Right renal cortex interstitium (tissue), 3 donors: Measurements from ENCODE around the gene ARMC9. TPM values are rescaled to one million over a fixed set of nuclear protein-coding genes. Genes with fewer than 3 reads are reported as not detected.
"Not testable (repeated sequence)": the region's sequence is repeated elsewhere in the genome, so short reads cannot be mapped to it uniquely, and the experiment has no call there.

ENCODE experiments used
- DNase-seq, 3 donors: peaks; one replicate each; pipeline ENCODE4 v3.0.0-alpha.2; 2013; ENCODE audit warnings: low read depth in 3 of 3, low spot score in 2 of 3
- polyA plus RNA-seq, 3 donors: library from polyadenylated mRNA; unstranded; fragments of 120-200 nt; gene quantifications; one replicate each; pipeline ENCODE4 v1.2.1, GENCODE V29; 2013; ENCODE audit not compliant: insufficient read length in 3 of 3

ARMC9 gene
- polyA plus RNA-seq, 3 donors = 24.1 to 29.2 (median 26.5) TPM

DNA sequence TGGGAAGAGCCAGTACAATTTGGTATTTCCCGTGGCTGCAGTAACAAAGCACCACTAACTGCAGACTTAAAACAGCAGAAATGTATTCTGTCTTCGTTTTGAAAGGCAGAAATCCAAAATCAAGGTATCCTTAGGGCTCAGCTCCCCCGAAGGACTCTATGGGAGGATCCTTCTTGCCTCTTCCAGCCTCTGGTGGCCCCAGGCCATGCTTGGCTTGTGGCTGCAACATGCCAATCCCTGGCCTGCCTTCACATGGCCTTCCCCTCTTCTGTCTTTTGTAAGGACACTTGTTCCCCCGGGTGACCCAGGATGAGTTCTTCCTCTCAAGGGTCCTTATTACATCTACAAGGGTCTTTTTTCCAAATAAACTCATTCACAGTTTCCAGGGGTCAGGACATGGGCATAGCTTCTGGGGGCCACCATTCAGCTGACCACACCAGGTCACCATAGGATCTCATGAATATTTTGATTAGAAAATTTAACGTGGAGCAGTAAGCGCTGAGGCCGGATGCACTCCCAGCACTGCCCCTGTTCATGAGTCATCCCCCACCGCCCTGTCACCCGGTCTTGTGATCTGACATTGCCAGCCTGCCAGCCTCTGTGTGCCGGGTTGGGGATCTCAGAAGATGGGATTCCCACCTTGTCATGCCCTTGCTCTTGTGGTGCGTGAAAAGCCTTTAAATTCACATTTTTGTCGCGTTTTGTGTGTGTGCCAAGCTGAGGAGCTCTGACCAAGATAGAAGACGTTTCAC lies 135.9 kb downstream of the ARMC9 start:
- DNase-seq = no peak

DNA sequence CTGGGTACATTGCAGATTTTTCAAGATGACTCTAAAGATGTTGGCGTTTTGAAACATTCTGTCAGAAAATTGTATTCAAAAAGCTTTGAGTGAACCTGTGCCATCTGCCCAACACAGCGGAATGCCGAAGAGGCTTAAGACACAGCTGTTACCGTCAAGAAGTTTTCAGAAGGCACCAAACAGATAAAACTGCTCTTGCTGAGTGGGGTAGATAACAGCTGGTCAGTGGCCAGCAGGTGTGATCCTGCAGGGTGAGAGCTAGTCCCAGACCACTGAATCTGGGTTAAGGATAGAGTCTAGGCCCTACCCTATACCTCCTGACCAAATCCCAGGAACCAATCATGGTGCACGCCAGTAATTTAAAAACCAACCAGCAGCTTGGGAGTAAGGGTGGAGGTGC lies 136.6 kb downstream of the ARMC9 start:
- no peak for DNase-seq

DNA sequence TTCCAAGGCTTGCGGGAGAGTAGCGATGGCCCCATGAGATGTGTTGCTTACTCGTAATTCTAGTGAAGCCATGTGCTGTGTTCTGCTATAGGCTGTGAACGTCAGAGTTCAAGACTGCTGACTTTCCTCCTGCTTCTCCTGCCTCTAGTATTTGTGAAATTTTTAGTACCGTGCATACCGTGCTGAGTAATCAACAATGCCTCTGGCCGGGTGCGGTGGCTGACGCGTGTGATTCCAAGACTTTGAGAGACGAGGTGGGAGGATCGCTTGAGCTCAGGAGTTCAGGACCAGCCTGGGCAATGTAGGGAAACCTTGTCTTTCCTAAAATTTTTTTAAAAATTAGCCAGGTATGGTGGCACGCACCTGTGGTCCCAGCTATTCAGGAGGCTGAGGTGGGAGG lies 137.2 kb downstream of the ARMC9 start:
- DNase-seq = no peak

DNA sequence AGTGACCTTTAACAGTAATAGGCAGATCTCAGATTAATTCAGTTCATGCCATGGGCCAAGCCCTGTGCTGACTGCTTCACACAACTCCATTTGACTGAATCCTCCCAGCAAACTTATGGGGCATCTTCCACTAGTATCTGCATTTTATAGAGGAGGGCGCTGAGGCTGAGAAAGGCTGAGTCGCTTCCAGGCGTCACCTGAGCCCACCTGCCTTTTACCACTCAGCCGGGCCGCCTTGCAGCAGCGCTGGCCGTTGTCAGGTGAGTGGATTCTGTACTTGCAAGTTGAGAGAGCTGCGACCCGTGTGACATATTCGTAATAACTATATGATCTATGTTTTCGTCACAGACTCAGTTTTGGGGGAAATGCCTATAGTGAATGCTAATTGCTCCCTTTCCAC lies 137.8 kb downstream of the ARMC9 start:
- DNase-seq = no peak

DNA sequence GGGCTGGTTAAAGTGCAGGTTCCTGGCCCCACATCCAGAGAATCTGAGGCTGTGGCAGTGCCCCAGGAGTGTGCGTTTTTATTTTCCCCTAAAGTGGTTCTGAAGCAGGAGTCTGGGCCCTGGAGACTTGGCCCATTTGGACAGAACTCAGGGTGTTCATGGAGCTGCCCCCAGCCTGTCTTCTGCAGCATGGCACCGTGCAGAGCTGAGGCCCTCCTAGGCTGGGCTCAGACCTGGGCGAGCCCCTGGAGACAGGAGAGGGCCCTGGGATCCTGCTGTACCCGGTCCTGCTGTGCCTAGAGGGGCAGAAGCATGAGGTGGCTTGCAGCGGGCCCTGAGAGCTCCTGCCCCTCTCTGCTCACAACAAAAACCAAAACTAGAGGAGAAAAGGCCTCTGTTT lies 138.3 kb downstream of the ARMC9 start:
- no peak for DNase-seq

DNA sequence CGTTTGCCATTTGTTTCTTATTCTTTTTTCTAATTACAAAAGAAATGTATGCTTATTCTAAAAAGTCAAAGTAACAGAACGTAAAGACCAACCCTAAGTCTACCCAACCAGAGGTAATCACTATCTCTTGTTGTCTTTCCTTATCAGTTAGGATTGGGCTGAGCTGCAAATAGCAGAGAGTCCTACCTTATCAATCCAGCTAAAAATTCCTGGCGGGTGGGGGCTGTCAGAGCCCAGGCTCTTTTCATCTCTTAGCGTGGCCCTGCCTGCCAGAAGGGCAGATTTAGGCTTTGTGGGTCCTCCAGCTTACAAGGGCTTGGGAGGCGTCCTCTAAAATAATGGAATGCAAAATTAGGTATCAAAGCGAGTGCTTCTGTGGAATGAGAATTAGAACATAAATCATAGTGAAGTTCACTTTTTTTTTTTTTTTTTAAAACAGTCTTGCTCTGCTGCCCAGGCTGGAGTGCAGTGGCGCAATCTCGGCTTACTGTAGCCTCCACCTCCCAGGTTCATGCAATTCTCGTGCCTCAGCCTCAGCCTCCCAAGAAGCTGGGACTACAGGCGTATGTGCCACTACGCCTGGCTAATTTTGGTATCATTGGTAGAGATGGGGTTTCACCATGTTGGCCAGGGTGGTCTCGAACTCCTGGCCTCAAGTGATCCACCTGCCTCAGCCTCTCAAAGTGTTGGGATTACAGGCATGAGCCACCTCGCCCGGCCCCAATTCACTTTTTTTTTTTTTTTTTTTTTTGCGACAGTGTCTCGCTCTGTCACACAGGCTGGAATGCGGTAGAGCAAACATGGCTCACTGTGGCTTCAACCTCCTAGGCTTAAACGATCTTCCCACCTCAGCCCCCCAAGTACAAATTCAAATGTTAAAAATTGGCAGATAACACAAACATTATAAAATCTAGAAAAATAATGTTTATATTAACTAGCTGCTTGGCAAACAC lies 139.7 kb downstream of the ARMC9 start:
- no peak for DNase-seq

DNA sequence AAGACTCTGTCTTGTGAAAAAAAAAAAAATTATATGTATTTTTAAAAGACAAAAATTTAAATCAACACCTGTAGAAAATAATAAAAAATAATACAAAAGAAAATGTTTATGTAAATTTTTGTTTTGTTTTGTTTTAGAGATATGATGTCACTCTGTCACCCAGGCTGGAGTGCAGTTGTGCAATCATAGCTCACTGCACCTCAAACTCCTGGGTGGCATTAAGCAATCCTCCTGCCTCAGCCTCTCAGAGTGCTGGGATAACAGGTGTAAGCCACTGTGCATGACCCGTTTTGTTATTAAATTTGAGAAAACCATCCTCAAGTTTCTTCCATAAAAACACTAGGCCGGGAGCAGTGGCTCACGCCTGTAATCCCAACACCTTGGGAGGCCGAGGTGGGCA lies 140.9 kb downstream of the ARMC9 start:
- DNase-seq = no peak

DNA sequence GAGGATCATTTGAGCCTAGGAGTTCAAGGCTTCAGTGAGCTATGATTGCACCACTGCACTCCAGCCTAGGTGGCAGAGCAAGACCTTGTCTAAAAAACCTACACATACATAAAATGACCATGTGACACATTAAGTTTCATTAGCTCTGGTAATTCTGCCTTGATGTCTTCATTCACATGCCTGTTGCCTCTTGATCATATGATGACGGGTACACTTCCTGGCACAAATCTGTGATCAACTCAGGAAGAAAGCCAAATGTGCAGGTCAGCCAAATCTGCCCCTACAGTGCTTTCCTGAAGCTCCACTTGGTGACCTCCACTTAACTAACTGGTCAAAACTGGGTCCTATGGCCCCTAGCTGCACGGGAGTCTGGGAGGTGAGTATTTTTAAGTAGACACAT lies 142.7 kb downstream of the ARMC9 start:
- no peak for DNase-seq

DNA sequence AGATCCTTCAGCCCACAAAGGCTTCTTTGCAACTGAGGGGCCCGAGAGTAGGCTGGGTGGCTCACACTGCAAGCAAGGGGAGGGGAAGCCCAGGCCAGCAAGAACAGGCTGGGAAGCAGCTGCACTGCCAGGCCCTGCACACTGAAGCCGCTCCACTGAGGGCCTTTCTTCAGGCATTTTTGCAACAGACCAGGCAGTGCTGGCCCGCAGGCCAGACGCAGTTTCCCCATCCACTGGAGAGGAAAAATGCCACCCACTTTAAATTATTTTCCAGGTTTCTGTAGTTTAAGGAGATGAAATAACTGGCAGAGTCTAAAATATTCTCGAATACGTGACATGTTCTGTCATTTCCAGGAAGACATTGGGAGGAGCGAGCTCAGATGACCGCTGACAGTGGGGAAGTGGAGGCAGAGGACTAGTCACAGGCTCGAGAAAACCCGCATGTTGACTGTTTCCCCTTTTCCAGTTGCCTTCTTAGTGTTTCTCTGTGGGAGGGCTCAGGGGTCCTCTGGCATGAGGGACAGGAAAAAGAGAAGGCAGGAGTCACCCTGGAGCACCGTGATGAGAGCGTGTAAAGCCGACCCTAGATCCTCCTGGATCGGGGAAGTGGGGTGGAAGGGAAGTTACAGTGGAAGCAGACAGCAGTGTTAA lies 143.8 kb downstream of the ARMC9 start:
- DNase-seq = no peak

DNA sequence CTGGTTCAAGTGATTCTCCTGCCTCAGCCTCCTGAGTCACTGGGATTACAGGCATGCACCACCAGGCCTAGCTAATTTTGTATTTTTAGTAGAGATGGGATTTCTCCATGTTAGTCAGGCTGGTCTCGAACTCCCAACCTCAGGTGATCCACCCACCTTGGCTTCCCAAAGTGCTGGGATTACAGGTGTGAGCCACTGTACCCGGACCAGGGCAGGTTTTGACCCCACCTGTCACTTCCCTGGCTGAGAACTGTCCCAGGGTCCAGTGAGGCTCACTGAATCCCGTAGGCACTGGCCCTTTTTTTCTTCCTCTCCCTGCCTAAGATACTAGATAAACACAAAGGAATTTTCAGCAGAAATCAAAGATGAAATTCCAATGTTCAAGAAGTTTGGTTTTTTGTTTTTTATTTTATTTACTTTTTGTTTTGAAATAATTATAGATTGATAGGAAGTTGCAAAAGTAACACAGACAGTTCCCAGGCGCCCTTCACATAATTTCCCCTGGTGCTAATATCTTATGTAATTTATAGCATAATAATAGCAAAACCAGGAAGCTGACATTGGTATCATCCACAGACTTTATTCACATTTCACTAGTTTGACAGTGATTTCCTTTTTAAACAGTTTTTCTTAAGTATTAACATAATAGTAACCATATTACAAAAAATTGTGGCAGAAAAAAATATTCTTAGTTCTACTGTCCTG lies 144.7 kb downstream of the ARMC9 start:
- no peak for DNase-seq

DNA sequence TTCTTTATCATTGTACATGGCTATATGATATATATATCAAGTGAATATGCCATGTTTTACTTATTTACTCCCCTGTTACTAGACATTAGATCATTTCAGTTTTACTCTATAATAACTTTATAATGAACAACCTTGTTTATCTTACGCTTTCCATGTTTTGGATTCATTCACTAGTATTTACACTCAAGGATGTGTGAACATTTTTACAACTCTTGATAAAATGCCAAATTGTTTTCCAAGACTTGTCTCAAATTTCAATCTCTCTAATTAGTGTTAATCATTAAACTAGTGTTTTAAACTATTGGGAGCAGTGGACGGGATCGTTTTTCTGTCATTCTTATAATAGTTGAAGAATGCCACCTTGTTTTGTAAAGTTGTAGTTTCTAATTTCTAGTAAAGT lies 145.6 kb downstream of the ARMC9 start:
- no peak for DNase-seq

DNA sequence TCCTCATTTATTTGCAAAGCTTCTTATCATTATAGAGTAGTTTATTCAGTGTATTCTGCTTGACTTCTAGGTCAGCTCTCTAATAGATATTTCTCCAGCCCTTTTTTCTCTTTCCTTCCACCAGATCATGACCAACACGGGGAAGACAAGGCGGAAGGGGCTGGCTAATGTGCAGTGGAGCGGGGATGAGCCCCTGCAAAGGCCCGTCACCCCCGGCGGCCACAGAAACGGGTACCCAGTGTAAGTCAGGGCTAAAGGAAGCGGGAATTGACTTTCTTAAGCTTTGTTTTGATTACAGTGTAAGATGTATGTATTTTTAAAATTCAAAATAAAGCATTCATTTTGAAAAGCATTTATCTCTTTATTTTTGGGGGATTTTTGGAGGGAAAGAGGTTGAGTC lies 146.4 kb downstream of the ARMC9 start:
- no peak for DNase-seq

DNA sequence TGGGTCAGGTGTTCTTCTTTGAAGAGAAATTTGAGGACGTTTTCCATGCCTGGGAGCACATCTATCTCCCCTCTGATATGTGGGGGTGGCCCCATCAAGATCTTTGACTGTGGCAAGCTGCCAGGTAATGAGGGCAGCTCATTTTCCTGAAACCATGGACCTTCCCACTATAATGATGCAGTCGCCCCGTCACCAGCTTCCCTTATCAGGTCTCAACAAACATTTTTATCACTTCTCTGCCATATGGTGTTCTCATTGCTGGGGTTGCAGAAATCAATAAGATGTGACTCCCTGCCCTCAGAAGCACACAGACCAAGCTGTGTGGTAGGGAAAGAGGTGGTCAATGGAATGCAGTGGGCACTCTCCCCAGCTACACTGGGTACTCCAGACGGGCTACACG lies 148.7 kb downstream of the ARMC9 start:
- no peak for DNase-seq

DNA sequence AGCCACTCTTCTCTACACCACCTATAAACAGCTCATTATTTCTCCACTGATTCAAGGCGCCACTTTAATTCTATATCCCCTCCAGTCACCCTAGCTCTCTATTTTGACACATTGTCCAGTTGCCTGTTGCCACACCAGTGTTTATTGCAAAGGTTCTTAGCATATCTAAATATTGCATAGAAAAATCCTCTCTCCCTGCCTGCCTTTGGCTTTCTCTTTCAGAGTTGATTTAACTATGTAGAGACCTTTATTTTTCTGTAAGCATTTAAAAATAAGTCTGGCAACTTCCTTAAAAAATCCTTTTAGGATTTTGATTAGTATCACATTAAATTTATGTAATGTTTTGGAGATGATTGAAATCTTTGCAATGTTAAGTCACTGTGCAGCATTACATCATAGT lies 149.2 kb downstream of the ARMC9 start:
- no peak for DNase-seq

DNA sequence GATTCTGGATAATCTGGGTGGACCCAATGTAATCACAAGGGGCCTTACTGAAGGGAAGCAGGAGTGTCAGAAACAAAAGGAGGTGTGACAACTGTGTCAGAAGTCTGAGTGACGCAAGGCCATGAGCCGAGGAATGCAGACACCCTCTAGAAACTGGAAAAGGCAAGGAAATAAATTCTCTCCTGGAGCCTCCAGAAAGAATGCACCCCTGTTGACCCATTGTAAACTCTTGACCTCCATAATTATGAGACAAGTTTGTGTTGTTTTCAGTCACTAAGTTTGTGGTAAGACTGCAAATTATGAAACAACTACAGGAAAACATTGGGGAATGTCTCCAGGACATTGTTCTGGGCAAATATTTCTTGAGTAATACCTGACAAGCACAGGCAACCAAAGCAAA lies 149.7 kb downstream of the ARMC9 start:
- no peak for DNase-seq

DNA sequence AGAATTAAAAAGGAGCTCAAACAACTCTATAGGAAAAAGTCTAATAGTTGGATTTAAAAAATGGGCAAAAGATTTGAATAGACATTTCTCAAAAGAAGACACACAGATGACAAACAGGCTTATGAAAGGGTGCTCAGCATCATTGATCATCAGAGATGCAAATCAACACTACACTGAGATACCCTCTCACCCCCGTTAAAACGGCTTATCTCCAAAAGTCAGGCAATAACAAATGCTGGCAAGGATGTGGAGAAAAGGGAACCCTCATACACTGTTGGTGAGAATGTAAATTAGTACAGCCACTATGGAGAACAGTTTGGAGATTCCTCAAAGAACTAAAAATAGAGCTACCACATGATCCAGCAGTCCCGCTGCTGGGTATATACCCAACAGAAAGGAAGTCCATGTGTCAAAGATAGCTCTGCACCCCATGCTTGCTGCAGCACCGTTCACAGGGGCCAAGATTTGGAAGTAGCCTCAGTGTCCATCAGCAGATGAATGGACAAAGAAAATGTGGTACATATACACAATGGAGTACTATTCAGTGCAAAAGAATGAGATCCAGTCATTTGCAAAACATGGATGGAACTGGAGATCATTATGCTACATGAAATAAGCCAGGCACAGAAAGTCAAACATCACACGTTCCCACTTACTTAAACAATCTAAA lies 150.4 kb downstream of the ARMC9 start:
- no peak for DNase-seq

DNA sequence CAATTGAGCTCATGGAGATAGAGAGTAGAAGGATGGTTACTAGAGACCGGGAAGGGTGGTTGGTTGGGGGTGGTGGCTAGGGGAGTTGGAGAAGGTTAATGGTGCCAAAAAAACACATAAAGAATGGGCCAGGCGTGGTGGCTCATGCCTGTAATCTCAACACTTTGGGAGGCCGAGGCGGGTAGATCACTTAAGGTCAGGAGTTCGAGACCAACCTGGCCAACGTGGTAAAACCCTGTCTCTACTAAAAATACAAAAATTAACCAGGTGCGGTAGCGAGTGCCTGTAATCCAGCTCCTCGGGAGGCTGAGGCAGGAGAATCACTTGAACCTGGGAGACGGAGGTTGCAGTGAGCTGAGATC lies 150.9 kb downstream of the ARMC9 start:
- DNase-seq = not testable (repeated sequence)

DNA sequence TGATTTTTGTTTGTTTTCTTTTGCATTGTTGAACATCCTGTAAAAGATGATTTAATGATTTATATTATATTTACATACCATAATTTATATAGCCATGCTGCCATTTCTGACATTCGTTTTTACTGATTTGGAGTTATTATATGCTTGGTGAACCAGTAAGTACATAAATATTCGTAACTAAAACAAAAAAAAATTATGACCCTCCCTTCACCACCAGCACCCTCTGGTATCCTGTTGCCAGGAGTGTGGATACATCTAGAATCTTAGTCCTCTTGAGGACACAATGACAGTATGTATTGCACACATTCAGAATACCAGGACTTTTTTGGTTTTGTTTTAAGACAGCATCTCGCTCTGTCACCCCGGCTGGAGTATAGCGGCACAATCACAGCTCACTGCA lies 153.2 kb downstream of the ARMC9 start:
- no peak for DNase-seq

DNA sequence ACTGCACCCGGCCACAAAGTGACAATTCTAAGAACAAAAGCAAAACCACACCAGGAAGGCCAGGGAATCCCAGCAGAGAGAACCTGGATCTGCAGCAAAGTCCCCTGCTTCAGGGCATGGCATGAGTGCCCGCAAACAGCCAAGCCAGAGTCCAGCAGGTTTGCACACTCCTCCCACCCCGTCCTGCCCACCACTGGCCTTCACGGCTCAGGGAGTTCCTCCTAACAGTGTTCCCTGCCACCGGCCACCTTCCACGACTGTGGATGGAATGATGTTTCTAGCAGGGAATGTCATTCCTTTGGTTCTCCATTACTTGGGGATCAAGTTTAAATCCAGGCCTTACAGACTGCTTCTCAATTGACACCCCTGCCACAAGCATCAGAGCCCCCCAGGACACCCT lies 155.0 kb downstream of the ARMC9 start:
- DNase-seq = no peak
